ENCODE data around the gene XRCC3. TPM values are rescaled to one million over a fixed set of nuclear protein-coding genes. Genes with fewer than 3 reads are reported as not detected.

The XRCC3 gene
- total RNA-seq, 1 donor from 2014 or later: 5.6 TPM

DNA sequence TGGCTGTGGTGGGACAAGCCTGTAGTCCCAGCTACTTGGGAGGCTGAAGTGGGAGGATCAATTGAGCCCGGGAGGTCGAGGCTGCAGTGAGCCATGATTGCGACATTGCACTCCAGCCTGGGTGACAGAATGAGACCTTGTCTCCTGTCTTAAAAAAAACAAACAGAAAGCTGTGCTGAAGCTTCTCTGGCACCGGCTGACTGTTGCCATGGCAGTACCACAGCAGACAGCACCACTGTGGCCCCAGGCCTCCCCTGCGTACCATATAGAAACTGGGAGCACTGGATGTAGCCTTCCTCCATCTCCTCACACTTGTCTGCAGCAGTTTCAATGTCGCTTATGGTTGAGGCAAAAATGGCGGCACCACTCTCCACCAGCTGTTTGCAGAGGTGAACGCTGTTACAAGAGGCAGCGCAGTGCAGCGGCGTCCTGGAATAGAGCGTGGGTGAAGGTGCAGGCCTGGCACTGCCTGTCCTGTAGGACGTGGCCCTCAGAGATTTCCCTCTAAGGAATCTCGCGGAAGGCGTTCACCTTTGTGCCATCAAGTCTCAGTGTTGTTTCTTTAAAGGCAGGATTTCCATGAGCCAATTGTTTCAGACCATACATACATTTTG is 22.3 kb upstream of the XRCC3 start:
- peaks cover 90% of the 10 kb centered on the region for H3K36me3 ChIP-seq
- no peak overlapping the region for H3K4me3 ChIP-seq
- peaks cover 26% of the 10 kb centered on the region for H3K4me1 ChIP-seq
- DNase-seq: peak; percentile 37
- intact Hi-C loops (cut with DNase I): no loop called here
- no peaks in the 10 kb centered on the region for H3K27me3 ChIP-seq
- no peak for TF ChIP-seq CTCF (IDR thresholded peaks at IDR 0.05)
- ATAC-seq: no peak
- H3K9me3 ChIP-seq: no peaks in the 10 kb centered on the region
- H3K27ac ChIP-seq: peak overlapping the region; percentile 70

- H3K4me3 ChIP-seq: no peak overlapping the region
- ATAC-seq: no peak
- H3K9me3 ChIP-seq: no peaks in the 10 kb centered on the region
- H3K4me1 ChIP-seq: peaks cover 26% of the 10 kb centered on the region
- H3K27ac ChIP-seq: peak overlapping the region; percentile 70
- no peak for TF ChIP-seq CTCF (IDR thresholded peaks at IDR 0.05)
- no peaks in the 10 kb centered on the region for H3K27me3 ChIP-seq
- peaks cover 89% of the 10 kb centered on the region for H3K36me3 ChIP-seq
- peak; percentile 54 for DNase-seq
- intact Hi-C loops (cut with DNase I): no loop called here
Measured at GRCh38 chr14:103736546-103737431, 21.5 kb upstream of the XRCC3 start.

DNA sequence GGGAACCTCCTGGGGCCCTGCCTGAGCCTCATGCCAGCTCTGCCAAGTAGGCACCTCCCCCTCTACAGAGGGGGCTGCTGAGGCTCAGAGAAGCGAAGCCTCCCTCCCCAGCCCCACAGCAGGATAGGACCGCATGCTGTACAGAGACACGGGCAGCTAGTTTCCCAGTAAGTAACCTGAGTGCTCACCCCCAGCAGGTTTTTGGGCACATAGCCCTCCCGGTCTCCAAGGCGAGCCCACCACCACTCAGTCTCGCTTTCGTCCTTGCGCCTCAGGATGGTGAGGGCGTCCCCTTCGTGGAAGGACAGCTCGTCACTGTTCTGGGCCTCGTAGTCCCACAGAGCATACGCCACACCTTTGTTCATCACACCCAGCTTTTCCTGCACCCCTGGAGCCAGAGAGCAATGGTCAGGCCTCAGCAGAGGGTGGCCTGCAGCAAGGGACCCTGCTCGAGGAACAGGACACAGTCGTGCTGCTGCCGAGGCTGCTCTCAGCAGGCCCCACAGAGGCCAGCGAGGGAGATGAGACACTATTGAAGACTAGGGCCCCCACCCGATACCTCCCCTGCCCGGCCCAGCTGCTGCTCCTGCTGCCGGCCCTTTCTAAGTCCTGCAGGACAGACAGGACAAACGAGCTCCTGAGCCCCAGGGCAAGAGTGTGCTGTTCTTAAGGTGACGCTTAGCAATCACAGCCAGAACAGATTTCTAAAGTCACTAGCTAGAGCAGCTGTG is 20.7 kb upstream of the XRCC3 start:
- intact Hi-C loops (cut with DNase I): no loop called here
- Histone ChIP-seq H3K4me3 (no peak overlapping the region), H3K27ac (peak overlapping the region; percentile 70), H3K4me1 (peaks cover 18% of the 10 kb centered on the region), H3K9me3 (no peaks in the 10 kb centered on the region), H3K36me3 (peaks cover 86% of the 10 kb centered on the region), H3K27me3 (no peaks in the 10 kb centered on the region)
- DNase-seq (peak; percentile 61), ATAC-seq (no peak)
- TF ChIP-seq CTCF (IDR thresholded peaks at IDR 0.05): no peak

DNA sequence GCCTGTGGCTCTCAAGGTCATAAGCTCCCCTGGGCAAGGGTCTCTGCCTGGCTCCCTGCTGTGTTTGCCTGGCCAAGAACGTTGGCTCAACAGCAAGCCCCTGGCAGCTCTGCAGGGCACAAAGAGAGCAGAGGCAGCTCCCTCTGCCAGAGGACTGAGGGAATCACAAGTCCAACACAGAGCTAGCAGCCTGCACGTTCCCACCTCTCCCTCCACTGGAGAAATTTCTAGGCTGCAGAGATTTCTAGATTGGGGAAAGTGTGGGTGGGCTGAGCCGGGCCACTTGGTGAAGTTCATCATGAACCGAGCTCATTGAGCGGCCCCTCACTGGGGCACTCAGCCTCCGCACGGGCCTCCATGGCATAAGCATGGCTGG is 20.2 kb upstream of the XRCC3 start:
- Histone ChIP-seq H3K36me3 (peaks cover 82% of the 10 kb centered on the region), H3K27ac (peak overlapping the region; percentile 70), H3K4me1 (peaks cover 17% of the 10 kb centered on the region), H3K9me3 (no peaks in the 10 kb centered on the region), H3K4me3 (no peak overlapping the region), H3K27me3 (no peaks in the 10 kb centered on the region)
- DNase-seq (no peak), ATAC-seq (no peak)
- TF ChIP-seq CTCF (IDR thresholded peaks at IDR 0.05): no peak
- intact Hi-C loops (cut with DNase I): no loop called here

GRCh38 chr14:103735022-103735421 is 19.8 kb upstream of the XRCC3 start:
- TF ChIP-seq CTCF (IDR thresholded peaks at IDR 0.05): no peak
- Histone ChIP-seq H3K27me3 (no peaks in the 10 kb centered on the region), H3K9me3 (no peaks in the 10 kb centered on the region), H3K4me1 (peaks cover 17% of the 10 kb centered on the region), H3K27ac (peak overlapping the region; percentile 70), H3K4me3 (no peak overlapping the region), H3K36me3 (peaks cover 82% of the 10 kb centered on the region)
- intact Hi-C loops (cut with DNase I): no loop called here
- ATAC-seq (no peak), DNase-seq (peak; percentile 50)
